Large intestine (tissue), 3 donors: ENCODE data around the gene ELF4. TPM values are rescaled to one million over a fixed set of nuclear protein-coding genes. Genes with fewer than 3 reads are reported as not detected.
"Not testable (repeated sequence)": the region's sequence is repeated elsewhere in the genome, so short reads cannot be mapped to it uniquely, and the experiment has no call there.

Experiments used
- DNase-seq, 2 donors: peaks; one replicate each; pipeline versions ENCODE4 v3.0.0 to v3.0.0-alpha.2; 2013
- H3K27ac ChIP-seq: one replicate; pipeline ENCODE4 v1.5.1; 2013; ENCODE audit warnings: low read length
- H3K27me3 ChIP-seq: 2 replicates; pipeline ENCODE4 v1.6.1; 2013; ENCODE audit warnings: low read length; ENCODE audit not compliant: control insufficient read depth, insufficient read depth
- H3K36me3 ChIP-seq: 2 replicates; pipeline ENCODE4 v1.6.1; 2013; ENCODE audit warnings: low read length; ENCODE audit not compliant: control insufficient read depth, insufficient read depth
- H3K4me1 ChIP-seq: one replicate; pipeline ENCODE4 v1.6.1; 2013; ENCODE audit warnings: low read length; ENCODE audit not compliant: control insufficient read depth, insufficient read depth
- H3K4me3 ChIP-seq: one replicate; pipeline ENCODE4 v1.5.1; 2013; ENCODE audit warnings: low read length
- H3K9me3 ChIP-seq: one replicate; pipeline ENCODE4 v1.6.1; 2013; ENCODE audit warnings: mild to moderate bottlenecking, low read depth, low read length, moderate library complexity; ENCODE audit not compliant: control insufficient read depth
- WGBS: methylation state at CpG from one replicate; pipeline ENCODE4 v1.1.5; 2013; ENCODE audit warnings: low lambda C conversion rate; ENCODE audit not compliant: insufficient coverage; 5-methylcytosine and 5-hydroxymethylcytosine counted together
- polyA plus RNA-seq: library from polyadenylated mRNA; unstranded; fragments of 120-200 nt; gene quantifications from one replicate; pipeline ENCODE4 v1.2.1, GENCODE V29; 2013

Gene ELF4
- polyA plus RNA-seq, 1 donor, result 32.0 TPM

DNA sequence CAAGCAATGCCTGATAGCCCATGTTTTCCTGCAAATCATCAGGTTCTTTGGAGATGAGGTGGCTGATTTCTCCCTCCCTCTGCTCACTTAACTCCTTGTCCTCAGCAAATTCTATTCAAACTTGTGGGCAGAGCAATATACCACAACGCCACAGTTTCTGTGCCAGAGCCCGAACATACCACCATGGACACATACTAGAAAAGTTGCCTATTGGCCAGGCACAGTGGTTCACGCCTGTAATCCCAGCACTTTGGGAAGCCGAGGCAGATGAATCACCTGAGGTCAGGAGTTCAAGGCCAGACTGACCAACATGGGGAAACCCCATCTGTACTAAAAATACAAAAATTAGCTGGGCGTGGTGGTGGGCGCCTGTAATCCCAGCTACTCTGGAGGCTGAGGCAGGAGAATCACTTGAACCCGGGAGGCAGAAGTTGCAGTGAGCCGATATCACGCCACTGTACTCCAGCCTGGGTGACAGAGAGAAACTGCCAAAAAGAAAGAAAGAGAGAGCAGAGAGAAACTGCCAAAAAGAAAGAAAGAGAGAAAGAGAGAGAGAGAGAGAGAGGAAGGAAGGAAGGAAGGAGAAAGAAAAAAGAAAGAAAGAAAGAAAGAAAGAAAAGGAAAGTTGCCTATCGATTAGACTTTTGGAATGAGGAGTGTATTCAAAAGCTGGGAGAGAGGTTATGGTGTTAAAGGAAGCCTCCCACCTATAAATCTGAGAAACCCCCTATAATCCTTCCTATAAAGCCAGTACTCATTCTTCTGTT lies 5.0 kb upstream of the ELF4 start:
- not testable (repeated sequence) for DNase-seq, H3K4me3 ChIP-seq, H3K36me3 ChIP-seq, H3K27ac ChIP-seq, H3K27me3 ChIP-seq, H3K9me3 ChIP-seq
- peaks cover 15% of the 10 kb centered on the region for H3K4me1 ChIP-seq
- 100% methylated on average over 1 of the region's 10 CpGs for WGBS

GRCh38 chrX:130114141-130114588 lies 3.9 kb upstream of the ELF4 start:
- Histone ChIP-seq H3K9me3 (no peaks in the 10 kb centered on the region), H3K27ac (no peak overlapping the region), H3K27me3 (no peaks in the 10 kb centered on the region), H3K4me1 (peaks cover 10% of the 10 kb centered on the region), H3K4me3 (no peak overlapping the region), H3K36me3 (no peaks in the 10 kb centered on the region)
- no peak for DNase-seq
- WGBS, result no CpG with 5 or more reads among the region's 9 CpGs

- peak in 1 of 2 donors; percentile 30 for DNase-seq
- Histone ChIP-seq H3K36me3 (peaks cover 3% of the 10 kb centered on the region), H3K27ac (peak overlapping the region; percentile 21), H3K4me1 (peaks cover 26% of the 10 kb centered on the region), H3K27me3 (no peaks in the 10 kb centered on the region), H3K4me3 (peak overlapping the region; percentile 16), H3K9me3 (no peaks in the 10 kb centered on the region)
- no CpG with 5 or more reads among the region's 43 CpGs for WGBS
Measured at GRCh38 chrX:130111220-130112154, 1.2 kb upstream of the ELF4 start.

- no peak for DNase-seq
- Histone ChIP-seq H3K27ac (peak overlapping the region; percentile 91), H3K4me3 (peak overlapping the region; percentile 84), H3K4me1 (peaks cover 35% of the 10 kb centered on the region), H3K36me3 (peaks cover 3% of the 10 kb centered on the region), H3K27me3 (no peaks in the 10 kb centered on the region), H3K9me3 (no peaks in the 10 kb centered on the region)
- no CpG with 5 or more reads among the region's 81 CpGs for WGBS
Measured at GRCh38 chrX:130109429-130110378, 593 bp downstream of the ELF4 start.

- Histone ChIP-seq H3K27me3 (no peaks in the 10 kb centered on the region), H3K4me3 (peak overlapping the region; percentile 84), H3K9me3 (no peaks in the 10 kb centered on the region), H3K36me3 (peaks cover 3% of the 10 kb centered on the region), H3K27ac (peak overlapping the region; percentile 91), H3K4me1 (peaks cover 35% of the 10 kb centered on the region)
- WGBS, result no CpG with 5 or more reads among the region's 9 CpGs
- DNase-seq, result peak; percentile 61 to 86
Measured at GRCh38 chrX:130108647-130109428, 1.5 kb downstream of the ELF4 start.

GRCh38 chrX:130106071-130106470 lies 4.2 kb downstream of the ELF4 start:
- no peaks in the 10 kb centered on the region for H3K27me3 ChIP-seq

DNA sequence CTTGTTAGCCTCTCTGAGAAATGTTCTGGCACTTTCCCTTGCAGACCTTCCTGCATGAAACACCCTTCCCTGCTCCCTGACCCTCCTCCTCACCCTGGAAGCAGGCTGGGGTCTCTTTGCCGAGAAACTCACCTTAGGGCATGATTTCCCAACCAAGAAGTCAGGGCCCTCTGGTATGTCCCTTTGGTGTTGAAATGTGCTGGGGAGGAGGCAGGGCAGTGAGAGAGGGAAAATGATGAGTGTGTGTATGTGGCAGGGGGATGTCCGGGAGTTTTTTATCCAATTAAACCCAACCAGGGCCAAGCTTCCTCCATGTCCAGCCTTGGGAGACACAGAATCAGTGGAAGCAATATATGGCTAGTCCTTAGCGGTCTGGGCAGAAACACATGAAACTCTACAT lies 5.1 kb downstream of the ELF4 start:
- peaks cover 31% of the 10 kb centered on the region for H3K4me1 ChIP-seq
- DNase-seq, result no peak
- WGBS, result no CpG with 5 or more reads among the region's 3 CpGs
- no peak overlapping the region for H3K4me3 ChIP-seq
- no peaks in the 10 kb centered on the region for H3K9me3 ChIP-seq
- H3K27me3 ChIP-seq, result no peaks in the 10 kb centered on the region
- H3K27ac ChIP-seq, result peak overlapping the region; percentile 33
- peaks cover 3% of the 10 kb centered on the region for H3K36me3 ChIP-seq

More at GRCh38 chrX:130106071-130106470, 4.2 kb downstream of the ELF4 start:
- Histone ChIP-seq H3K4me1 (peaks cover 28% of the 10 kb centered on the region), H3K36me3 (peaks cover 3% of the 10 kb centered on the region), H3K4me3 (no peak overlapping the region), H3K9me3 (no peaks in the 10 kb centered on the region), H3K27ac (peak overlapping the region; percentile 33)
- DNase-seq, result no peak
- WGBS, result no CpG with 5 or more reads among the region's 10 CpGs

- H3K27me3 ChIP-seq, result no peaks in the 10 kb centered on the region
- no peaks in the 10 kb centered on the region for H3K9me3 ChIP-seq
- H3K4me3 ChIP-seq, result no peak overlapping the region
- H3K36me3 ChIP-seq, result peaks cover 3% of the 10 kb centered on the region
- H3K27ac ChIP-seq, result no peak overlapping the region
- WGBS, result no CpG with 5 or more reads among the region's 3 CpGs
- DNase-seq, result no peak
- peaks cover 43% of the 10 kb centered on the region for H3K4me1 ChIP-seq
Measured at GRCh38 chrX:130103605-130104004, 6.7 kb downstream of the ELF4 start.

DNA sequence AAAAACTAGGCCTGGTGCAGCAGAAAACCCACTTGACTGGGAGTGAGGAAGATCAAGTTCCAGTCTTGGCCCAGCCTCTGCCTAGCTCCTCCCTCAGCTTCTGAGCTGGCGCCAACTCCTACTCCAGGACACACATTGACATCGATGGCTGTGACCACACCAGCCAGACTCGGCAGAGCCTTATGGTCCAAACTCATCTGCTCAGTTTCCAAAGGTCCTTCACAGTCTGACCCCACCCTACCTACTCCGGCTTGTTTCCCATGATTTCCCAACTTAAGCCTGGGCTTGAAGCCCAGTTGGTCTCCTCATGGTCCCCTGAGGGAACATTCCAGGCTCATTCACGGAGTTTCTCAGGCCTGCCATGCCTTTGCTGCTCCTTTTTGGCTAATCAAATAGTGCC lies 10.1 kb downstream of the ELF4 start:
- peak overlapping the region; percentile 16 for H3K27ac ChIP-seq

More for the DNA sequence above, 10.1 kb downstream of the ELF4 start:
- Histone ChIP-seq H3K9me3 (no peaks in the 10 kb centered on the region), H3K27me3 (no peaks in the 10 kb centered on the region), H3K4me1 (peaks cover 35% of the 10 kb centered on the region), H3K4me3 (no peak overlapping the region), H3K36me3 (no peaks in the 10 kb centered on the region)
- no CpG with 5 or more reads among the region's 5 CpGs for WGBS
- peak in 1 of 2 donors; percentile 39 for DNase-seq
